Effector memory CD8-positive, alpha-beta T cell (primary cell): ENCODE data around the gene CAMTA1.

Source experiments
- ATAC-seq: fragments of 150-1000 bp; cut with Tn5 transposase; replicated peaks from 2 replicates; pipeline ENCODE4 v1.10.0; 2021; ENCODE audit warnings: mild to moderate bottlenecking, moderate library complexity
- DNase-seq, 3 experiments: peaks; one replicate each; pipeline ENCODE4 v3.0.0; 2021
- H3K27ac Mint-ChIP-seq, 2 donors: one replicate each; pipeline ENCODE4 v1.8.0; 2022; ENCODE audit warnings: mild to moderate bottlenecking in 2 of 2, mixed read lengths in 2 of 2, moderate library complexity in 2 of 2
- H3K27me3 Mint-ChIP-seq, 2 donors: one replicate each; pipeline ENCODE4 v1.8.0; 2022; ENCODE audit warnings: mixed read lengths in 2 of 2
- H3K36me3 Mint-ChIP-seq: one replicate; pipeline ENCODE4 v1.8.0; 2022; ENCODE audit warnings: mild to moderate bottlenecking, moderate library complexity, mixed read lengths; ENCODE audit not compliant: insufficient read depth
- H3K4me1 Mint-ChIP-seq, 2 donors: one replicate each; pipeline ENCODE4 v1.8.0; 2022; ENCODE audit warnings: low read depth in 2 of 2, mixed read lengths in 2 of 2
- H3K4me3 Mint-ChIP-seq, 2 donors: one replicate each; pipeline ENCODE4 v1.8.0; 2022; ENCODE audit warnings: mild to moderate bottlenecking in 2 of 2, mixed read lengths in 2 of 2, moderate library complexity in 2 of 2
- H3K9me3 Mint-ChIP-seq, 2 donors: one replicate each; pipeline ENCODE4 v1.8.0; 2022; ENCODE audit warnings: mixed read lengths in 2 of 2

CAMTA1 gene

GRCh38 chr1:7770997-7771822 lies 986.0 kb downstream of the CAMTA1 start, which contains the start of gene VAMP3:
TSS of gene VAMP3 (plus strand) at chr1:7771296. CDS start at chr1:7771384, 88 bp downstream.
- peak; percentile 93 for ATAC-seq
- Mint-ChIP-seq H3K4me3 (peak within 1 kb of the TSS; percentile 89 to 92), H3K27me3 (peaks cover 0 to 7% of the 10 kb centered on the region in 2 donors), H3K27ac (peak within 1 kb of the TSS; percentile 85 to 88), H3K36me3 (peaks cover 22% of the 10 kb centered on the region), H3K9me3 (no peaks in the 10 kb centered on the region), H3K4me1 (peaks cover 10 to 29% of the 10 kb centered on the region in 2 donors)
- DNase-seq = peak; percentile 77 to 79 (median 78)

- Mint-ChIP-seq H3K27me3 (peaks cover 0 to 7% of the 10 kb centered on the region in 2 donors), H3K4me3 (peak overlapping the region; percentile 89 to 92), H3K9me3 (no peaks in the 10 kb centered on the region), H3K27ac (peak overlapping the region; percentile 85 to 88), H3K36me3 (peaks cover 18% of the 10 kb centered on the region), H3K4me1 (peaks cover 10 to 29% of the 10 kb centered on the region in 2 donors)
- DNase-seq = no peak
- no peak for ATAC-seq
Observed at GRCh38 chr1:7771823-7772299, 986.6 kb downstream of the CAMTA1 start.

- DNase-seq (no peak), ATAC-seq (no peak)
- Mint-ChIP-seq H3K27ac (no peak overlapping the region), H3K9me3 (no peaks in the 10 kb centered on the region), H3K4me3 (no peak overlapping the region), H3K27me3 (no peaks in the 10 kb centered on the region), H3K4me1 (peaks cover 14 to 34% of the 10 kb centered on the region in 2 donors), H3K36me3 (peaks cover 36% of the 10 kb centered on the region)
Observed at GRCh38 chr1:7777591-7777990, 992.3 kb downstream of the CAMTA1 start.

GRCh38 chr1:7778133-7778628 lies 992.9 kb downstream of the CAMTA1 start:
- DNase-seq (no peak), ATAC-seq (no peak)
- Mint-ChIP-seq H3K4me3 (no peak overlapping the region), H3K9me3 (no peaks in the 10 kb centered on the region), H3K36me3 (peaks cover 42% of the 10 kb centered on the region), H3K4me1 (peaks cover 19 to 30% of the 10 kb centered on the region in 2 donors), H3K27me3 (no peaks in the 10 kb centered on the region), H3K27ac (no peak overlapping the region)

GRCh38 chr1:7780976-7781375 lies 995.7 kb downstream of the CAMTA1 start:
- ATAC-seq = no peak
- no peak for DNase-seq
- Mint-ChIP-seq H3K9me3 (no peaks in the 10 kb centered on the region), H3K4me1 (peaks cover 15 to 20% of the 10 kb centered on the region in 2 donors), H3K27ac (peak overlapping the region in 1 of 2 donors; percentile 55), H3K36me3 (peaks cover 44% of the 10 kb centered on the region), H3K27me3 (no peaks in the 10 kb centered on the region), H3K4me3 (no peak overlapping the region)

- Mint-ChIP-seq H3K27me3 (no peaks in the 10 kb centered on the region), H3K36me3 (peaks cover 44% of the 10 kb centered on the region), H3K4me1 (peaks cover 15 to 20% of the 10 kb centered on the region in 2 donors), H3K27ac (peak overlapping the region in 1 of 2 donors; percentile 55), H3K9me3 (no peaks in the 10 kb centered on the region), H3K4me3 (peak overlapping the region in 1 of 2 donors; percentile 78)
- ATAC-seq (no peak), DNase-seq (no peak)
Observed at GRCh38 chr1:7781501-7781900, 996.2 kb downstream of the CAMTA1 start.

GRCh38 chr1:7781923-7782495 lies 996.8 kb downstream of the CAMTA1 start:
- Mint-ChIP-seq H3K36me3 (peaks cover 44% of the 10 kb centered on the region), H3K9me3 (no peaks in the 10 kb centered on the region), H3K27me3 (no peaks in the 10 kb centered on the region), H3K4me1 (peaks cover 15 to 20% of the 10 kb centered on the region in 2 donors), H3K27ac (peak overlapping the region in 1 of 2 donors; percentile 36), H3K4me3 (peak overlapping the region; percentile 62 to 78)
- no peak for DNase-seq
- ATAC-seq = no peak

- no peaks in the 10 kb centered on the region for H3K27me3 Mint-ChIP-seq
- H3K4me3 Mint-ChIP-seq = peak overlapping the region; percentile 62 to 78
- peaks cover 15 to 20% of the 10 kb centered on the region in 2 donors for H3K4me1 Mint-ChIP-seq
- no peaks in the 10 kb centered on the region for H3K9me3 Mint-ChIP-seq
- peaks cover 35% of the 10 kb centered on the region for H3K36me3 Mint-ChIP-seq
- peak in 1 of 3 experiments; percentile 19 for DNase-seq
- ATAC-seq = peak; percentile 13
- peak overlapping the region; percentile 58 to 78 for H3K27ac Mint-ChIP-seq
Observed at GRCh38 chr1:7783178-7783711, 998.0 kb downstream of the CAMTA1 start.

GRCh38 chr1:7783826-7784491 lies 998.7 kb downstream of the CAMTA1 start, which contains the start of gene PER3:
TSS of gene PER3 (plus strand) at chr1:7784291. CDS start at chr1:7784878, 587 bp downstream.
- H3K4me1 Mint-ChIP-seq = peaks cover 15 to 20% of the 10 kb centered on the region in 2 donors
- no peaks in the 10 kb centered on the region for H3K27me3 Mint-ChIP-seq
- DNase-seq = peak; percentile 90 to 95 (median 91)
- H3K36me3 Mint-ChIP-seq = peaks cover 41% of the 10 kb centered on the region
- H3K4me3 Mint-ChIP-seq = peak within 1 kb of the TSS; percentile 62 to 78
- no peaks in the 10 kb centered on the region for H3K9me3 Mint-ChIP-seq
- peak within 1 kb of the TSS; percentile 58 to 78 for H3K27ac Mint-ChIP-seq
- ATAC-seq = peak; percentile 87

GRCh38 chr1:7784492-7785071 lies 999.3 kb downstream of the CAMTA1 start:
- no peak for ATAC-seq
- H3K27ac Mint-ChIP-seq = peak overlapping the region in 1 of 2 donors; percentile 62
- peak overlapping the region; percentile 0 to 55 for H3K4me3 Mint-ChIP-seq
- DNase-seq = no peak
- no peaks in the 10 kb centered on the region for H3K9me3 Mint-ChIP-seq
- H3K27me3 Mint-ChIP-seq = no peaks in the 10 kb centered on the region
- H3K4me1 Mint-ChIP-seq = peaks cover 15 to 20% of the 10 kb centered on the region in 2 donors
- peaks cover 47% of the 10 kb centered on the region for H3K36me3 Mint-ChIP-seq

- Mint-ChIP-seq H3K27ac (peak overlapping the region in 1 of 2 donors; percentile 62), H3K4me3 (peak overlapping the region in 1 of 2 donors; percentile 55), H3K36me3 (peaks cover 42% of the 10 kb centered on the region), H3K9me3 (no peaks in the 10 kb centered on the region), H3K27me3 (no peaks in the 10 kb centered on the region), H3K4me1 (peaks cover 15 to 20% of the 10 kb centered on the region in 2 donors)
- ATAC-seq = no peak
- DNase-seq = no peak
Observed at GRCh38 chr1:7785108-7785507, 999.9 kb downstream of the CAMTA1 start.

GRCh38 chr1:7786795-7787194 lies 1001.5 kb downstream of the CAMTA1 start:
- no peak overlapping the region for H3K4me3 Mint-ChIP-seq
- no peak for DNase-seq
- no peaks in the 10 kb centered on the region for H3K27me3 Mint-ChIP-seq
- H3K36me3 Mint-ChIP-seq = peaks cover 47% of the 10 kb centered on the region
- H3K9me3 Mint-ChIP-seq = peaks cover 4 to 6% of the 10 kb centered on the region in 2 donors
- no peak overlapping the region for H3K27ac Mint-ChIP-seq
- peaks cover 8 to 13% of the 10 kb centered on the region in 2 donors for H3K4me1 Mint-ChIP-seq
- ATAC-seq = no peak
